SK-N-MC (cell line): Measurements from ENCODE around the gene GLRB.

Experiments
- EZH2 ChIP-seq: fragments of 200-600 bp; sonication (generic); IDR thresholded peaks from one replicate; pipeline ENCODE4 v1.6.1; 2017; ENCODE audit warnings: antibody characterized with exemption
- POLR2AphosphoS5 ChIP-seq: IDR thresholded peaks from 2 replicates; pipeline ENCODE4 v1.6.1; 2012; ENCODE audit warnings: mild to moderate bottlenecking, low read depth, low read length, borderline replicate concordance

GRCh38 chr4:157114671-157115070, 38.7 kb downstream of the GLRB start:
- TF ChIP-seq POLR2AphosphoS5 (no peak), EZH2 (no peak)
